HepG2 (cell line): Measurements from ENCODE around the gene S100A12. TPM values are rescaled to one million over a fixed set of nuclear protein-coding genes. Genes with fewer than 3 reads are reported as not detected.
A peak's percentile ranks its signal among the peaks of the same experiment; 100 is the strongest.

ENCODE experiments used
- GRHL1 ChIP-seq: sonication (generic); formaldehyde crosslinking; conservative IDR thresholded peaks from 2 replicates; pipeline ENCODE4 v1.8.0; 2022; ENCODE audit warnings: missing genetic modification reagents
- HDAC2 ChIP-seq: sonication (generic); formaldehyde crosslinking; IDR thresholded peaks from 2 replicates; pipeline ENCODE4 v1.4.0; 2020; ENCODE audit warnings: missing genetic modification reagents
- IRF2 ChIP-seq: IDR thresholded peaks from 2 replicates; pipeline ENCODE4 v1.6.1; 2018; ENCODE audit warnings: missing genetic modification reagents, missing compliant biosample characterization
- MYPOP ChIP-seq: sonication (generic); formaldehyde crosslinking; IDR thresholded peaks from 2 replicates; pipeline ENCODE4 v1.8.1; 2023; ENCODE audit warnings: mild to moderate bottlenecking, moderate library complexity, missing genetic modification reagents
- NR1H2 ChIP-seq: sonication (generic); formaldehyde crosslinking; IDR thresholded peaks from 2 replicates; pipeline ENCODE4 v1.8.1; 2022; ENCODE audit warnings: low read depth, missing genetic modification reagents, borderline replicate concordance
- PBX2 ChIP-seq: IDR thresholded peaks from 2 replicates; pipeline ENCODE4 v1.6.1; 2016; ENCODE audit warnings: control low read depth
- SMAD3 ChIP-seq: sonication (generic); formaldehyde crosslinking; IDR thresholded peaks from 2 replicates; pipeline ENCODE4 v1.4.0; 2020; ENCODE audit warnings: missing genetic modification reagents
- TCF7L2 ChIP-seq: IDR thresholded peaks from 2 replicates; pipeline ENCODE4 v1.6.1; 2011; ENCODE audit warnings: mild to moderate bottlenecking, low read depth, low read length, moderate library complexity
- USF2 ChIP-seq, 2 experiments: sonication (generic) in 1 of 2; formaldehyde crosslinking in 1 of 2; IDR thresholded peaks; 2 replicates each; pipeline versions ENCODE4 v1.5.1 to v1.6.1; 2011 to 2020; ENCODE audit warnings: borderline replicate concordance in 1 of 2, low read depth in 1 of 2, low read length in 1 of 2, mild to moderate bottlenecking in 1 of 2, missing genetic modification reagents in 1 of 2, moderate library complexity in 1 of 2
- ZNF264 ChIP-seq: sonication (generic); formaldehyde crosslinking; IDR thresholded peaks from 2 replicates; pipeline ENCODE4 v1.4.0; 2020; ENCODE audit warnings: missing genetic modification reagents
- ZNF609 ChIP-seq: sonication (generic); formaldehyde crosslinking; IDR thresholded peaks from 2 replicates; pipeline ENCODE4 v1.4.0; 2020; ENCODE audit warnings: mild to moderate bottlenecking, missing genetic modification reagents, borderline replicate concordance
- ZNF790 ChIP-seq: sonication (generic); formaldehyde crosslinking; IDR thresholded peaks from 2 replicates; pipeline ENCODE4 v1.8.0; 2022; ENCODE audit warnings: missing genetic modification reagents, mild to moderate bottlenecking, borderline replicate concordance
- ZNF850 ChIP-seq: sonication (generic); formaldehyde crosslinking; conservative IDR thresholded peaks from 2 replicates; pipeline ENCODE4 v1.9.0; 2021; ENCODE audit warnings: mild to moderate bottlenecking, missing genetic modification reagents
- polyA plus RNA-seq, 8 experiments: library from polyadenylated mRNA; depleted of rRNA in 3 of 8; stranded (reverse) in 7 of 8; unstranded in 1 of 8; fragments of >200 nt; fragmentation: Illumina TruSeq in 4 of 8; extraction: Trizol in 4 of 8; gene quantifications; 2 replicates each; pipeline versions ENCODE4 v1.2.1 to v1.2.3, GENCODE V29; 2011 to 2016; ENCODE audit warnings: low read depth in 4 of 8, missing spikeins in 1 of 8, mixed read lengths in 1 of 8; ENCODE audit not compliant: insufficient read depth in 1 of 8
- total RNA-seq, 5 experiments: library from RNA; depleted of rRNA; stranded (reverse); fragments of >200 nt; fragmentation: Illumina TruSeq; extraction: Trizol; gene quantifications; 2 replicates each; pipeline ENCODE4 v1.2.3, GENCODE V29; 2016; ENCODE audit warnings: low read depth in 1 of 5
- TF ChIP-seq, protein P1 (sequence below): sonication (generic); formaldehyde crosslinking; IDR thresholded peaks from 2 replicates; pipeline ENCODE4 v1.9.0; 2021; ENCODE audit warnings: missing genetic modification reagents, borderline replicate concordance

The S100A12 gene
- total and polyA plus RNA-seq, 2 of the 13 experiments (the other 11 are each of a cell fraction or from before 2014, with no cell fraction given), result not detected

GRCh38 chr1:153422450-153423068 lies 47.1 kb upstream of the S100A12 start (continued):
- 0 out of 2 replicates have a peak, but pooled peaks have one; percentile 37 for TF ChIP-seq MYPOP (CRISPR knock-in tag)
- TF ChIP-seq IRF2 (CRISPR knock-in tag), result peak; percentile 56; the same call in 1 of the 2 replicates
- no peak for TF ChIP-seq USF2 (IDR thresholded peaks at IDR 0.05; ENCODE audit: low read depth, low read length)
- no peak for TF ChIP-seq USF2 (CRISPR knock-in tag; IDR thresholded peaks at IDR 0.05; ENCODE audit: borderline replicate concordance)
- no peak for TF ChIP-seq ZNF609
- peak; percentile 82 for TF ChIP-seq SMAD3 (CRISPR knock-in tag)
- no peak for TF ChIP-seq NR1H2 (CRISPR knock-in tag)
- no peak for TF ChIP-seq GRHL1
- no peak; the same call in 1 of the 2 replicates for TF ChIP-seq ZNF790 (CRISPR knock-in tag)
- no peak for TF ChIP-seq ZNF850 (CRISPR knock-in tag)
- no peak for TF ChIP-seq TCF7L2
- TF ChIP-seq, protein P1, sequence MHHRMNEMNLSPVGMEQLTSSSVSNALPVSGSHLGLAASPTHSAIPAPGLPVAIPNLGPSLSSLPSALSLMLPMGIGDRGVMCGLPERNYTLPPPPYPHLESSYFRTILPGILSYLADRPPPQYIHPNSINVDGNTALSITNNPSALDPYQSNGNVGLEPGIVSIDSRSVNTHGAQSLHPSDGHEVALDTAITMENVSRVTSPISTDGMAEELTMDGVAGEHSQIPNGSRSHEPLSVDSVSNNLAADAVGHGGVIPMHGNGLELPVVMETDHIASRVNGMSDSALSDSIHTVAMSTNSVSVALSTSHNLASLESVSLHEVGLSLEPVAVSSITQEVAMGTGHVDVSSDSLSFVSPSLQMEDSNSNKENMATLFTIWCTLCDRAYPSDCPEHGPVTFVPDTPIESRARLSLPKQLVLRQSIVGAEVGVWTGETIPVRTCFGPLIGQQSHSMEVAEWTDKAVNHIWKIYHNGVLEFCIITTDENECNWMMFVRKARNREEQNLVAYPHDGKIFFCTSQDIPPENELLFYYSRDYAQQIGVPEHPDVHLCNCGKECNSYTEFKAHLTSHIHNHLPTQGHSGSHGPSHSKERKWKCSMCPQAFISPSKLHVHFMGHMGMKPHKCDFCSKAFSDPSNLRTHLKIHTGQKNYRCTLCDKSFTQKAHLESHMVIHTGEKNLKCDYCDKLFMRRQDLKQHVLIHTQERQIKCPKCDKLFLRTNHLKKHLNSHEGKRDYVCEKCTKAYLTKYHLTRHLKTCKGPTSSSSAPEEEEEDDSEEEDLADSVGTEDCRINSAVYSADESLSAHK (CRISPR knock-in tag), result no peak
- peak; percentile 62; the same call in 1 of the 2 replicates for TF ChIP-seq HDAC2 (CRISPR knock-in tag)
- TF ChIP-seq PBX2 (CRISPR knock-in tag), result no peak
- peak; percentile 68 for TF ChIP-seq ZNF264 (CRISPR knock-in tag)
